Stomach (tissue), 9 donors: Measurements from ENCODE around the gene CD19. TPM values are rescaled to one million over a fixed set of nuclear protein-coding genes. Genes with fewer than 3 reads are reported as not detected.
"Not testable (repeated sequence)": the region's sequence is repeated elsewhere in the genome, so short reads cannot be mapped to it uniquely, and the experiment has no call there.

ENCODE experiments used
- DNase-seq, 2 donors: peaks; one replicate each; pipeline versions ENCODE4 v3.0.0 to v3.0.0-alpha.2; 2013 to 2019
- H3K27ac ChIP-seq, 5 donors: fragments of 200-600 bp in 4 of 5; sonication (generic) in 4 of 5; one replicate each; pipeline ENCODE4 v1.5.1; 2013 to 2019; ENCODE audit warnings: mild to moderate bottlenecking in 1 of 5, moderate library complexity in 1 of 5
- H3K27me3 ChIP-seq, 3 donors: fragments of 200-600 bp; sonication (generic); one replicate each; pipeline ENCODE4 v1.5.1; 2017 to 2019; ENCODE audit warnings: mixed run types in 1 of 3
- H3K36me3 ChIP-seq, 4 donors: fragments of 200-600 bp; sonication (generic); 1 replicate in 3 of 4; 2 replicates in 1 of 4; pipeline ENCODE4 v1.5.1; 2016 to 2019
- H3K4me1 ChIP-seq, 4 donors: fragments of 200-600 bp; sonication (generic); one replicate each; pipeline ENCODE4 v1.5.1; 2016 to 2019
- H3K4me3 ChIP-seq, 4 donors: fragments of 200-600 bp; sonication (generic) in 3 of 4; one replicate each; pipeline ENCODE4 v1.5.1; 2016 to 2019; ENCODE audit warnings: mild to moderate bottlenecking in 1 of 4
- H3K9me3 ChIP-seq, 4 donors: fragments of 200-600 bp; sonication (generic); one replicate each; pipeline ENCODE4 v1.5.1; 2016 to 2019
- EP300 ChIP-seq: sonication (generic); formaldehyde crosslinking; IDR thresholded peaks from one replicate; pipeline ENCODE4 v1.6.1; 2017; ENCODE audit warnings: antibody characterized with exemption
- POLR2A ChIP-seq, 4 donors: fragments of 450-650 bp; IDR thresholded peaks; one replicate each; pipeline ENCODE4 v1.6.1; 2016; ENCODE audit warnings: antibody characterized with exemption in 4 of 4, control low read depth in 2 of 4, mild to moderate bottlenecking in 1 of 4, moderate library complexity in 1 of 4
- POLR2AphosphoS5 ChIP-seq, 3 donors: sonication (generic); formaldehyde crosslinking; IDR thresholded peaks; one replicate each; pipeline ENCODE4 v1.6.1; 2016; ENCODE audit warnings: antibody characterized with exemption in 3 of 3
- WGBS, 5 donors: extraction: QIAGEN DNeasy Blood & Tissue Kit in 3 of 5; methylation state at CpG; one replicate each; pipeline versions ENCODE4 v1.1.5 to v1.1.7; 2013 to 2018; 5-methylcytosine and 5-hydroxymethylcytosine counted together
- intact Hi-C: fragments of 100-400 bp; cut with DNase I; formaldehyde crosslinking; loops from one replicate; pipeline ENCODE4 v1.15.1; 2023; ENCODE audit warnings: low total_unique reads
- polyA plus RNA-seq, 3 donors: library from polyadenylated mRNA; stranded (reverse); fragments of 200-250 nt; gene quantifications; one replicate each; pipeline ENCODE4 v1.2.3, GENCODE V29; 2013
- total RNA-seq, 5 donors: library from RNA; depleted of rRNA; stranded (reverse); fragments of >200 nt; gene quantifications; one replicate each; pipeline versions ENCODE4 v1.1.0 to v1.2.3, GENCODE V29; 2014 to 2016
- TF ChIP-seq, protein P1 (sequence below), 7 experiments: fragments of 450-650 bp in 4 of 7; fragments of 200-600 bp in 3 of 7; sonication (generic) in 3 of 7; IDR thresholded peaks; one replicate each; pipeline ENCODE4 v1.5.1; 2016 to 2019; ENCODE audit warnings: antibody characterized with exemption in 7 of 7, control low read depth in 2 of 7, mild to moderate bottlenecking in 1 of 7
- donor health status: healthy with polysubstance abuse.
- donor health status: Bipolar disorder and iron deficiency.
- donor health status: healthy.

The CD19 gene
- total and polyA plus RNA-seq, 8 donors: 0.29 to 3.8 (median 0.56) TPM; not detected in 3

DNA sequence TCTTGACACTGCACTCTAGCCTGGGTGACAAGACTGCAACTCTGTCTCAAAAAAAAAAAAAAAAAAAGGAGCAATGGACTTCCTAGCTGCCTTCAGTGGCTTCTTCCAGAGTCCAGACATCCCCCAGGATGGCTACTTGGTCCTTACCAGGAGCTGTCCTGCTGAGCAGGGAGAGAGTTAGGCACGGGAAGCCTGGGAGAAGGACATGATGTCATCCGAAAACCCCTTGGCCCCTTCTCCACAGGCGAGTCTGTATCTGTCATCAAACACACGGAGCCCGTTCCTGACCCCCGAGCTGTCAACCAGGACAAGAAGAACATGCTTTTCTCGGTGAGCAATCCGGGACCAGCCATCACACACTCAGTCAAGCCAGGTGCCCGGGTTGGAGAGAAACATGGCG, 44.8 kb upstream of the CD19 start:
- intact Hi-C loops: loop anchor here (10.0 kb wide), 2 partner anchors 48 to 52 kb away; partner anchors contain the start of gene CD19
- no peak for DNase-seq
- Histone ChIP-seq H3K27ac (no peak overlapping the region), H3K36me3 (no peaks in the 10 kb centered on the region), H3K4me3 (no peak overlapping the region), H3K9me3 (no peaks in the 10 kb centered on the region), H3K27me3 (peaks cover 0 to 25% (median 7%) of the 10 kb centered on the region in 3 donors), H3K4me1 (no peaks in the 10 kb centered on the region)
- TF ChIP-seq POLR2AphosphoS5 (IDR thresholded peaks at IDR 0.05) (no peak), EP300 (no peak), POLR2A (IDR thresholded peaks at IDR 0.05) (no peak)
- TF ChIP-seq, protein P1, sequence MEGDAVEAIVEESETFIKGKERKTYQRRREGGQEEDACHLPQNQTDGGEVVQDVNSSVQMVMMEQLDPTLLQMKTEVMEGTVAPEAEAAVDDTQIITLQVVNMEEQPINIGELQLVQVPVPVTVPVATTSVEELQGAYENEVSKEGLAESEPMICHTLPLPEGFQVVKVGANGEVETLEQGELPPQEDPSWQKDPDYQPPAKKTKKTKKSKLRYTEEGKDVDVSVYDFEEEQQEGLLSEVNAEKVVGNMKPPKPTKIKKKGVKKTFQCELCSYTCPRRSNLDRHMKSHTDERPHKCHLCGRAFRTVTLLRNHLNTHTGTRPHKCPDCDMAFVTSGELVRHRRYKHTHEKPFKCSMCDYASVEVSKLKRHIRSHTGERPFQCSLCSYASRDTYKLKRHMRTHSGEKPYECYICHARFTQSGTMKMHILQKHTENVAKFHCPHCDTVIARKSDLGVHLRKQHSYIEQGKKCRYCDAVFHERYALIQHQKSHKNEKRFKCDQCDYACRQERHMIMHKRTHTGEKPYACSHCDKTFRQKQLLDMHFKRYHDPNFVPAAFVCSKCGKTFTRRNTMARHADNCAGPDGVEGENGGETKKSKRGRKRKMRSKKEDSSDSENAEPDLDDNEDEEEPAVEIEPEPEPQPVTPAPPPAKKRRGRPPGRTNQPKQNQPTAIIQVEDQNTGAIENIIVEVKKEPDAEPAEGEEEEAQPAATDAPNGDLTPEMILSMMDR (IDR thresholded peaks at IDR 0.05): no peak
- 71 to 82% (median 77%) methylated on average over 10 of the region's 10 CpGs for WGBS, 5 donors

DNA sequence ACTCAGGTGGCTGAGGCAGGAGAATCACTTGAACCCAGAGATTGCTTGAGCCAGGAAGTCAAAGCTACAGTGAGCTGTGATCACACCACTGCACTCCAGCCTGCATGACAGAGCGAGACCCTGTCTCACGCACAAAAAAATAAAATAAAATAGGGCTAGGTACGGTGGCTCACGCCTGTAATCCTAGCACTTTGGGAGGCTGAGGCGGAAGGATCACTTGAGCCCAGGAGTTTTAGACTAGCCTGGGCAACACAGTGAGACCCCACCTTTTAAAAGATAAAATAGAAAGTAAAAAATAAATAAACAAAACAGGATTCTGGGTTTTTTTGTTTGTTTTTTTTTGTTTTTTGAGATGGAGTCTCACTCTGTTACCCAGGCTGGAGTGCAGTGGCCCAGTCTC, 41.4 kb upstream of the CD19 start:
- H3K9me3 ChIP-seq, H3K27ac ChIP-seq, H3K4me1 ChIP-seq, H3K27me3 ChIP-seq, H3K4me3 ChIP-seq, DNase-seq, H3K36me3 ChIP-seq, intact Hi-C loops: not testable (repeated sequence)
- 92 to 98% (median 95%) methylated on average over 5 of the region's 5 CpGs for WGBS, 5 donors

DNA sequence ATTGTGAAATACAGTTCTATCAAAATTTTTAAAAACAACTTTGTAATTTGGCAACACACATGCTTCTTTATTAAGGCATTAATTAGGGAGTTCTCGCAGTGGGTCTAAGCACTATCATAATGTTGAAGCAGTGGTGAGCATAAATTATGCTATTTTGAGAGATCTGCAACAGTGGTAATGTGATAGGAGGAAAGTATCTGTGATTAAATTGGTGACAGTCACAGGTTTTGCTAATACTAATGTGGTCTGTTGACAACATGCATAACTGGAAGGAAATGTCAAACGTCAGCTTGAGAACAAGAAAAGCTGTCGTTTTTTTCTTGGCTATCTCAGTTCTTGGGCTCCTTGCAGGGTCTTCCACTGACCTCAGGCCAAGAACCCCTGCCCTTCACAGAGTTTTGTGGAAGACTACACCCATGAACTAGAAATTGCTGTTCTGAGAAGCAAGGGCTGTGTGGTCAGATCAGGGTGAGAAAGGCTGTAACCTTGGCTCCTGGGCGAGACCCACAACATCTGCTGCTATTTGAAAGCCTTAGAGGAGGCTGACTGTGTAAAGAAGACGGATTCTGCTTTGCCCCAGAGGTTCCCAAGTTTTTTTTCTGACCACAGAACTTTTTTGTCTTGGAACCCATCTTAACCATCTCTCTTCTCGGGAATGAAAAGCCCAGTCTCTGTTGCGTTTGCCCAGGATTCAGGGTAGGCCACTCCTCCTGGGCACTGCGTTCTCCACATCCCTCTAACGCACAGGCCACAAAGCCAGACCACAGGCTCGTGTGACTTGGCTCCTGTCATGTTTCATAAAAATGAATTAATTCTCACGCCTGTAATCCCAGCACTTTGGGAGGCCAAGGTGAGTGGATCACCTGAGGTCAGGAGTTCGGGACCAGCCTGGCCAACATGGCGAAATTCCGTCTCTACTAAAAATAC, 39.5 kb upstream of the CD19 start:
- WGBS, 5 donors: 69 to 76% (median 75%) methylated on average over 14 of the region's 14 CpGs
- no peaks in the 10 kb centered on the region for H3K27me3 ChIP-seq
- H3K27ac ChIP-seq: no peak overlapping the region
- no peak for DNase-seq
- no peaks in the 10 kb centered on the region for H3K36me3 ChIP-seq
- TF ChIP-seq, protein P1 (IDR thresholded peaks at IDR 0.05): no peak
- TF ChIP-seq EP300: no peak
- no peaks in the 10 kb centered on the region for H3K4me1 ChIP-seq
- H3K4me3 ChIP-seq: no peak overlapping the region
- intact Hi-C loops: no loop called here
- no peaks in the 10 kb centered on the region for H3K9me3 ChIP-seq

DNA sequence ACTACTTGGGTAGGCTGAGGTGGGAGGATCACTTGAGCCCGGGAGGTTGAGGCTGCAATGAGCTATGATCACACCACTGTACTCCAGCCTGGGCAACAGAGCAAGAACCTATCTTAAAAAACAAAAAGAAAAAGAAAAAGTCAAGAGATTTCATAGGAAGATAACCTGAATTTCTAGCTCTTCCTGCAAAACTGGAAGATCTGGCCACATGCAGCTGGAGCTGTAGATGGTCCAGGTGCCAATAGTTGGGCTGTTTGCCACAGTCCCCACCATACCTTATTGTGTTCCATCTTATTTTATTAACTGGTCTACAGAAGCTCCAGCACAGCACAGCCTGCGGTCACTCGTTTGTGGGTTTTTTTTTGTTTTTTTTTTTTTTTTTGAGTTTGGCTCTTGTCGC, 38.5 kb upstream of the CD19 start:
- intact Hi-C loops: no loop called here

More for the DNA sequence above, 38.5 kb upstream of the CD19 start:
- no peak overlapping the region for H3K27ac ChIP-seq
- no peaks in the 10 kb centered on the region for H3K4me1 ChIP-seq
- DNase-seq: no peak
- WGBS, 5 donors: 88 to 94% (median 93%) methylated on average over 4 of the region's 4 CpGs
- peaks cover 0 to 4% (median under 1%) of the 10 kb centered on the region in 4 donors for H3K36me3 ChIP-seq
- no peak overlapping the region for H3K4me3 ChIP-seq
- TF ChIP-seq, protein P1 (IDR thresholded peaks at IDR 0.05): no peak
- no peak for TF ChIP-seq EP300
- no peak for TF ChIP-seq POLR2A (IDR thresholded peaks at IDR 0.05)
- TF ChIP-seq POLR2AphosphoS5 (IDR thresholded peaks at IDR 0.05): no peak
- no peaks in the 10 kb centered on the region for H3K27me3 ChIP-seq
- H3K9me3 ChIP-seq: no peaks in the 10 kb centered on the region
